HepG2 (cell line): ENCODE measurements around the gene RBM3. TPM values are rescaled to one million over a fixed set of nuclear protein-coding genes. Genes with fewer than 3 reads are reported as not detected.

Source experiments
- BCL3 ChIP-seq: sonication (generic); formaldehyde crosslinking; IDR thresholded peaks from 2 replicates; pipeline ENCODE4 v1.5.1; 2020; ENCODE audit warnings: mild to moderate bottlenecking, missing genetic modification reagents, moderate library complexity
- BRF2 ChIP-seq: sonication (generic); formaldehyde crosslinking; IDR thresholded peaks from 2 replicates; pipeline ENCODE4 v1.8.1; 2022; ENCODE audit warnings: mild to moderate bottlenecking, missing genetic modification reagents
- CBX1 ChIP-seq: IDR thresholded peaks from one replicate; pipeline ENCODE4 v1.6.1; 2016; ENCODE audit warnings: antibody characterized with exemption, low read depth
- CENPBD1 ChIP-seq: sonication (generic); formaldehyde crosslinking; IDR thresholded peaks from 2 replicates; pipeline ENCODE4 v1.8.0; 2022; ENCODE audit warnings: missing genetic modification reagents, low read depth, mild to moderate bottlenecking, borderline replicate concordance
- CREM ChIP-seq, 2 experiments: sonication (generic) in 1 of 2; formaldehyde crosslinking in 1 of 2; IDR thresholded peaks; 2 replicates each; pipeline versions ENCODE4 v1.4.0 to v1.6.1; 2016 to 2020; ENCODE audit warnings: antibody characterized with exemption in 1 of 2, mild to moderate bottlenecking in 1 of 2, missing genetic modification reagents in 1 of 2
- DMAP1 ChIP-seq: IDR thresholded peaks from 2 replicates; pipeline ENCODE4 v1.6.1; 2016
- E2F1 ChIP-seq: sonication (generic); formaldehyde crosslinking; IDR thresholded peaks from 2 replicates; pipeline ENCODE4 v1.5.0; 2020; ENCODE audit warnings: missing genetic modification reagents
- ELF4 ChIP-seq: sonication (generic); formaldehyde crosslinking; IDR thresholded peaks from 2 replicates; pipeline ENCODE4 v1.5.0; 2020; ENCODE audit warnings: missing genetic modification reagents, mild to moderate bottlenecking, moderate library complexity, borderline replicate concordance
- HNF4G ChIP-seq, 2 experiments: sonication (generic) in 1 of 2; formaldehyde crosslinking in 1 of 2; IDR thresholded peaks; 2 replicates each; pipeline versions ENCODE4 v1.4.0 to v1.6.1; 2011 to 2020; ENCODE audit warnings: borderline replicate concordance in 2 of 2, low read depth in 2 of 2, mild to moderate bottlenecking in 2 of 2, low read length in 1 of 2, missing genetic modification reagents in 1 of 2, moderate library complexity in 1 of 2
- HNRNPL ChIP-seq: fragments of 200-400 bp; formaldehyde crosslinking; IDR thresholded peaks from 2 replicates; pipeline ENCODE4 v1.6.1; 2017; ENCODE audit warnings: mild to moderate bottlenecking, low read depth, low read length
- KDM5A ChIP-seq: fragments of 200-600 bp; sonication (generic); IDR thresholded peaks from 2 replicates; pipeline ENCODE4 v1.7.0; 2018; ENCODE audit warnings: antibody characterized with exemption, mild to moderate bottlenecking, low read length, borderline replicate concordance
- KLF15 ChIP-seq: sonication (generic); formaldehyde crosslinking; IDR thresholded peaks from 2 replicates; pipeline ENCODE4 v1.8.1; 2023; ENCODE audit warnings: borderline replicate concordance, mild to moderate bottlenecking, inconsistent platforms, missing genetic modification reagents, mixed read lengths
- MAF1 ChIP-seq: sonication (generic); formaldehyde crosslinking; IDR thresholded peaks from 2 replicates; pipeline ENCODE4 v1.5.0; 2020; ENCODE audit warnings: missing genetic modification reagents, borderline replicate concordance
- MBD4 ChIP-seq: IDR thresholded peaks from 2 replicates; pipeline ENCODE4 v1.6.1; 2012; ENCODE audit warnings: low read length, inconsistent platforms, borderline replicate concordance
- MEF2D ChIP-seq: sonication (generic); formaldehyde crosslinking; IDR thresholded peaks from 2 replicates; pipeline ENCODE4 v1.5.1; 2020; ENCODE audit warnings: mild to moderate bottlenecking, missing genetic modification reagents
- MLLT10 ChIP-seq: sonication (generic); formaldehyde crosslinking; IDR thresholded peaks from 2 replicates; pipeline ENCODE4 v1.4.0; 2020; ENCODE audit warnings: missing genetic modification reagents
- PAWR ChIP-seq: sonication (generic); formaldehyde crosslinking; IDR thresholded peaks from 2 replicates; pipeline ENCODE4 v1.4.0; 2020; ENCODE audit warnings: missing genetic modification reagents, mild to moderate bottlenecking, borderline replicate concordance
- RAD21 ChIP-seq: fragments of 450-650 bp; formaldehyde crosslinking; IDR thresholded peaks from 2 replicates; pipeline ENCODE4 v1.5.0; 2020; ENCODE audit warnings: mild to moderate bottlenecking
- RFXANK ChIP-seq: IDR thresholded peaks from 2 replicates; pipeline ENCODE4 v1.6.1; 2016
- SIN3A ChIP-seq: IDR thresholded peaks from 2 replicates; pipeline ENCODE4 v1.6.1; 2011; ENCODE audit warnings: low read depth, mild to moderate bottlenecking, control low read depth, low read length, borderline replicate concordance
- TMF1 ChIP-seq: sonication (generic); formaldehyde crosslinking; IDR thresholded peaks from 2 replicates; pipeline ENCODE4 v1.8.1; 2022; ENCODE audit warnings: low read depth, missing genetic modification reagents
- YEATS2 ChIP-seq: sonication (generic); formaldehyde crosslinking; IDR thresholded peaks from 2 replicates; pipeline ENCODE4 v1.4.0; 2020; ENCODE audit warnings: missing genetic modification reagents, borderline replicate concordance
- ZNF563 ChIP-seq: sonication (generic); formaldehyde crosslinking; IDR thresholded peaks from 2 replicates; pipeline ENCODE4 v1.8.0; 2022; ENCODE audit warnings: mild to moderate bottlenecking, moderate library complexity, missing genetic modification reagents
- ZNF782 ChIP-seq: sonication (generic); formaldehyde crosslinking; IDR thresholded peaks from 2 replicates; pipeline ENCODE4 v1.4.0; 2020; ENCODE audit warnings: missing genetic modification reagents, mild to moderate bottlenecking, borderline replicate concordance
- ZNF83 ChIP-seq: sonication (generic); formaldehyde crosslinking; IDR thresholded peaks from 2 replicates; pipeline ENCODE4 v1.4.0; 2020; ENCODE audit warnings: missing genetic modification reagents, mild to moderate bottlenecking, borderline replicate concordance
- polyA plus RNA-seq, 8 experiments: library from polyadenylated mRNA; depleted of rRNA in 3 of 8; stranded (reverse) in 7 of 8; unstranded in 1 of 8; fragments of >200 nt; fragmentation: Illumina TruSeq in 4 of 8; extraction: Trizol in 4 of 8; gene quantifications; 2 replicates each; pipeline versions ENCODE4 v1.2.1 to v1.2.3, GENCODE V29; 2011 to 2016; ENCODE audit warnings: low read depth in 4 of 8, missing spikeins in 1 of 8, mixed read lengths in 1 of 8; ENCODE audit not compliant: insufficient read depth in 1 of 8
- total RNA-seq, 5 experiments: library from RNA; depleted of rRNA; stranded (reverse); fragments of >200 nt; fragmentation: Illumina TruSeq; extraction: Trizol; gene quantifications; 2 replicates each; pipeline ENCODE4 v1.2.3, GENCODE V29; 2016; ENCODE audit warnings: low read depth in 1 of 5

The RBM3 gene
- total and polyA plus RNA-seq, 2 of the 13 experiments (the other 11 are each of a cell fraction or from before 2014, with no cell fraction given): 123 to 182 TPM

- TF ChIP-seq E2F1 (no peak), MAF1 (CRISPR knock-in tag) (no peak), YEATS2 (CRISPR knock-in tag) (peak; percentile 72; the same call in 1 of the 2 replicates), MBD4 (no peak), RFXANK (CRISPR knock-in tag) (no peak), MEF2D (CRISPR knock-in tag) (no peak), CENPBD1 (no peak), HNRNPL (0 out of 2 replicates have a peak, but pooled peaks have one; percentile 55), DMAP1 (peak; percentile 99), RAD21 (CRISPR knock-in tag) (no peak), TMF1 (CRISPR knock-in tag) (peak; percentile 60; the same call in 1 of the 2 replicates), MLLT10 (CRISPR knock-in tag) (no peak), PAWR (no peak), SIN3A (peak; percentile 83; the same call in 1 of the 2 replicates), ZNF563 (CRISPR knock-in tag) (no peak), ELF4 (CRISPR knock-in tag) (peak; percentile 78; the same call in 1 of the 2 replicates), KDM5A (peak; percentile 62; the same call in 1 of the 2 replicates), BRF2 (CRISPR knock-in tag) (peak; percentile 73; the same call in 1 of the 2 replicates), ZNF83 (CRISPR knock-in tag) (no peak), HNF4G (IDR thresholded peaks at IDR 0.05; ENCODE audit: borderline replicate concordance, low read depth, low read length) (no peak), HNF4G (CRISPR knock-in tag; IDR thresholded peaks at IDR 0.05; ENCODE audit: borderline replicate concordance, low read depth) (no peak), CREM (IDR thresholded peaks at IDR 0.05) (peak; percentile 66; the same call in 1 of the 2 replicates), CREM (CRISPR knock-in tag; IDR thresholded peaks at IDR 0.05) (no peak), ZNF782 (no peak), BCL3 (no peak), KLF15 (CRISPR knock-in tag) (no peak), CBX1 (no peak)
Observed at GRCh38 chrX:48574270-48575266, at the start of gene RBM3 (continued).
